K562 (cell line): ENCODE data around the gene PRKCE. TPM values are rescaled to one million over a fixed set of nuclear protein-coding genes. Genes with fewer than 3 reads are reported as not detected.

Source experiments
- ATAC-seq: fragments of 200-7000 bp; cut with Tn5 transposase; 3 replicates; pipeline ENCODE4 v1.9.1; 2020; ENCODE audit warnings: moderate library complexity
- BruUV-seq: library from RNA; stranded (reverse); fragments of 400-500 nt; replicated peaks from 2 replicates; lab custom pipeline; 2021; lab: Mats Ljungman, UMichigan
- CTCF ChIA-PET: fragments of 300-600 bp; formaldehyde crosslinking; extraction: SDS; loops from one replicate; lab custom pipeline; 2021; ENCODE audit warnings: low intra/inter-chr PET ratio; lab: Yijun Ruan, JAX
- POLR2A ChIA-PET: fragments of 300-600, 350-650 bp; sonication (Branson Sonifier 250); formaldehyde crosslinking; extraction: SDS; loops from one replicate; lab custom pipeline; 2021; ENCODE audit warnings: antibody characterized with exemption, inconsistent platforms; lab: Yijun Ruan, JAX
- DNase-seq, 4 experiments: peaks; one replicate each; pipeline versions ENCODE4 v3.0.0 to v3.0.0-alpha.2; 2011 to 2018; ENCODE audit warnings: low spot score in 3 of 4, mixed read lengths in 3 of 4; ENCODE audit errors: extremely low read depth in 1 of 4
- FAIRE-seq: peaks from 2 replicates; lab custom pipeline; 2011; peaks lifted over from hg19 to GRCh38; lab: Jason Lieb, UNC
- H2AFZ ChIP-seq: 2 replicates; pipeline ENCODE4 v1.6.0; 2011; ENCODE audit warnings: low read depth, low read length, control low read depth, inconsistent platforms
- H3K27ac ChIP-seq: fragments of 200-600 bp; 3 replicates; pipeline ENCODE4 v1.8.0; 2011; ENCODE audit warnings: low read depth, mild to moderate bottlenecking, control low read depth, inconsistent platforms, low read length, moderate library complexity, mixed read lengths; ENCODE audit errors: extremely low read depth
- H3K27me3 ChIP-seq, 2 experiments: fragments of 300-600 bp in 1 of 2; 2 replicates in 1 of 2; 3 replicates in 1 of 2; pipeline versions ENCODE4 v1.6.0 to v1.8.0; 2011; ENCODE audit warnings: inconsistent platforms in 2 of 2, low read length in 2 of 2, mild to moderate bottlenecking in 1 of 2, mixed read lengths in 1 of 2, moderate library complexity in 1 of 2; ENCODE audit not compliant: control insufficient read depth in 2 of 2, insufficient read depth in 2 of 2
- H3K36me3 ChIP-seq: fragments of 300-600 bp; 3 replicates; pipeline ENCODE4 v1.8.0; 2011; ENCODE audit warnings: mild to moderate bottlenecking, low read length, inconsistent platforms; ENCODE audit not compliant: control insufficient read depth, insufficient read depth
- H3K4me1 ChIP-seq, 2 experiments: fragments of 200-600 bp in 1 of 2; replicated peaks in 1 of 2; 2 replicates in 1 of 2; 3 replicates in 1 of 2; pipeline versions ENCODE4 v1.5.1 to v1.8.0; 2011; ENCODE audit warnings: inconsistent platforms in 2 of 2, low read length in 2 of 2, mild to moderate bottlenecking in 1 of 2, mixed read lengths in 1 of 2, moderate library complexity in 1 of 2; ENCODE audit not compliant: control insufficient read depth in 2 of 2, insufficient read depth in 2 of 2
- H3K4me2 ChIP-seq: 2 replicates; pipeline ENCODE4 v1.6.1; 2011; ENCODE audit warnings: low read length, control low read depth, inconsistent platforms, mixed read lengths; ENCODE audit not compliant: insufficient read depth
- H3K4me3 ChIP-seq: fragments of 200-600 bp; sonication (generic), shearing (Covaris generic); 2 replicates; pipeline ENCODE4 v1.5.1; 2016; ENCODE audit warnings: control low read depth, inconsistent platforms
- H3K79me2 ChIP-seq: fragments of 200-600 bp; 3 replicates; pipeline ENCODE4 v1.8.0; 2011; ENCODE audit warnings: low read length, inconsistent platforms; ENCODE audit not compliant: control insufficient read depth, insufficient read depth
- H3K9ac ChIP-seq, 2 experiments: 2 replicates each; pipeline versions ENCODE4 v1.6.0 to v1.6.1; 2011; ENCODE audit warnings: low read depth in 2 of 2, low read length in 2 of 2, control low read depth in 1 of 2, inconsistent platforms in 1 of 2, mild to moderate bottlenecking in 1 of 2, mixed read lengths in 1 of 2; ENCODE audit not compliant: insufficient read depth in 1 of 2
- H3K9me1 ChIP-seq: one replicate; pipeline ENCODE4 v1.6.0; 2011; ENCODE audit warnings: inconsistent platforms, mild to moderate bottlenecking, low read length, moderate library complexity; ENCODE audit not compliant: control insufficient read depth, insufficient read depth
- H3K9me3 ChIP-seq: replicated peaks from 2 replicates; pipeline ENCODE4 v1.5.1; 2011; ENCODE audit warnings: low read depth, low read length, inconsistent platforms; ENCODE audit not compliant: control insufficient read depth, insufficient read depth
- H4K20me1 ChIP-seq: replicated peaks from 2 replicates; pipeline ENCODE4 v1.6.1; 2011; ENCODE audit warnings: low read length, inconsistent platforms, mixed read lengths; ENCODE audit not compliant: control insufficient read depth, insufficient read depth
- MAZ ChIP-seq, 2 experiments: fragments of 450-650 bp in 1 of 2; sonication (generic) in 1 of 2; formaldehyde crosslinking; IDR thresholded peaks in 1 of 2; conservative IDR thresholded peaks in 1 of 2; 2 replicates each; pipeline versions ENCODE4 v1.4.0 to v1.5.0; 2020; ENCODE audit warnings: mild to moderate bottlenecking in 1 of 2, missing genetic modification reagents in 1 of 2
- PRPF4 ChIP-seq: fragments of 200-400 bp; formaldehyde crosslinking; IDR thresholded peaks from one replicate; pipeline ENCODE4 v1.6.1; 2017; ENCODE audit warnings: low read length, low read depth, mild to moderate bottlenecking; ENCODE audit not compliant: insufficient read depth, poor library complexity, severe bottlenecking
- WGBS: fragments of 100-300 bp; shearing (Covaris generic); methylation state at CpG from one replicate; pipeline ENCODE4 v1.1.6; 2016; ENCODE audit warnings: low coverage, mixed read lengths; ENCODE audit not compliant: insufficient coverage; ENCODE audit errors: missing lambda C conversion rate; 5-methylcytosine and 5-hydroxymethylcytosine counted together
- in situ Hi-C: fragments of 300-500 bp; cut with MboI; formaldehyde crosslinking; loops from 4 replicates; pipeline ENCODE4 v1.15.0; 2018; ENCODE audit warnings: inconsistent platforms, mixed read lengths
- intact Hi-C: fragments of 100-400 bp; cut with micrococcal nuclease; formaldehyde crosslinking; loops from 2 replicates; pipeline ENCODE4 v1.14.2; 2022
- polyA plus RNA-seq, 8 experiments: library from polyadenylated mRNA; depleted of rRNA in 4 of 8; stranded (reverse) in 5 of 8; unstranded in 3 of 8; fragments of >200 nt; fragmentation: Nextera tagmentation in 2 of 8; fragmentation: Illumina TruSeq in 1 of 8; extraction: Ambion mirVana in 2 of 8; extraction: Trizol in 1 of 8; gene quantifications; 2 replicates each; pipeline versions ENCODE4 v1.2.1 to v1.2.3, GENCODE V29; 2011 to 2014; ENCODE audit warnings: inconsistent platforms in 1 of 8, missing spikeins in 1 of 8
- total RNA-seq, 7 experiments: library from RNA; depleted of rRNA in 6 of 7; stranded (reverse); fragments of >200 nt in 6 of 7; fragmentation: Illumina TruSeq in 2 of 7; extraction: Trizol in 2 of 7; gene quantifications; 2 replicates each; pipeline versions ENCODE4 v1.2.1 to v1.2.3, GENCODE V29; 2011 to 2021; ENCODE audit warnings: low replicate concordance in 1 of 7
- TF ChIP-seq, protein P1 (sequence below): fragments of 450-650 bp; IDR thresholded peaks from 2 replicates; pipeline ENCODE4 v1.6.1; 2016; ENCODE audit warnings: mild to moderate bottlenecking, moderate library complexity
- TF ChIP-seq, protein P2 (sequence below), 2 experiments: fragments of 450-650 bp; IDR thresholded peaks; 2 replicates each; pipeline ENCODE4 v1.6.1; 2018; ENCODE audit warnings: mild to moderate bottlenecking in 2 of 2, low read depth in 1 of 2; ENCODE audit not compliant: partially characterized antibody in 2 of 2

The PRKCE gene
- total and polyA plus RNA-seq, 9 of the 15 experiments (the other 6 are each of a cell fraction or from before 2014, with no cell fraction given): 0.06 to 1.0 (median 0.22) TPM; not detected in 1

DNA sequence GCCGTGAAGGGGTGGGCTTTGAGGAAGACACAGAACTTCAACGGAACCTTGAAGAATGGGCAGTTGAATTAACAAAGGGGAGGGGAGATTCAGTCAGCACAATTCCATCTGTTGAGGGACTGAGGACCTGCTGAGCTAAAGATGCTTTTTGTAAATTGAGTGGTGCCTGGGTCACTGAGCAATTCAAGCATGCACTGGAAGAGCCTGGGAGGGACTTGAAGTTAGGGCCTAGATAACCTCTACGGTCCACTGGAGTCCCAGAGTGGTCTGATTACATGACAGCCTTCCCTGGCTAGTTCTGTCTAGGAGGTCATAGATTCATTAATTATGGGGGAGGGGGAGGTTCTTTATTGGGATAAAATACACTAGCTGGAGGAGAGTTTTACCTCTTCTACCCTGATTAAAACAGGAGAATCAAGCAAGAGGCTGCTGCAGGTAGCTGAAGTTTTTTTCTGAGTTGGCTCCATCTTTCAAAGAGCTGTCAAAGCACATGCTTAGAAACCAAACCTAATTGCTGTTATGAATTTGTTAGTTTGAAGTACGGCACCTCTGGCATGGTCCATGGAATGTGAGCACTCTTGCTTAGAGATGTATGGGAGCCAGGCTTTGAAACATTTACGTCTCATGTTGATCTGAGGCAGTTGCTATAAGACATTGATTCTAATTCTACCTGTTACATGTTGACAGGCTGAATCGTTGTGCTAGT, 290.2 kb downstream of the PRKCE start:
- no peak for ATAC-seq
- H3K27ac ChIP-seq: no peak overlapping the region
- ChIA-PET CTCF (no interaction called here), POLR2A (interaction anchor here (1.2 kb wide), 1 partner anchor 10 kb away, joined by 3 read pairs; no protein-coding TSS in a partner anchor)
- H3K4me1 ChIP-seq: peaks cover 0 to 4% of the 10 kb centered on the region in 2 experiments; a peak in 1 of 5 replicates
- intact Hi-C loops: no loop called here
- H3K27me3 ChIP-seq: peaks cover 7 to 24% of the 10 kb centered on the region in 2 experiments; a peak in 3 of 5 replicates
- WGBS: 3% methylated on average over 6 of the region's 6 CpGs
- no peaks in the 10 kb centered on the region for H3K9me3 ChIP-seq
- in situ Hi-C loops: no loop called here
- H4K20me1 ChIP-seq: no peaks in the 10 kb centered on the region
- no peaks in the 10 kb centered on the region for H3K79me2 ChIP-seq
- H3K4me2 ChIP-seq: no peak overlapping the region
- no peak overlapping the region for H2AFZ ChIP-seq
- no peaks in the 10 kb centered on the region for H3K36me3 ChIP-seq
- no TSS peak for BruUV-seq
- H3K4me3 ChIP-seq: no peak overlapping the region
- H3K9me1 ChIP-seq: no peaks in the 10 kb centered on the region
- FAIRE-seq: no peak
- H3K9ac ChIP-seq: no peak overlapping the region
- DNase-seq: no peak
- TF ChIP-seq, protein P1, sequence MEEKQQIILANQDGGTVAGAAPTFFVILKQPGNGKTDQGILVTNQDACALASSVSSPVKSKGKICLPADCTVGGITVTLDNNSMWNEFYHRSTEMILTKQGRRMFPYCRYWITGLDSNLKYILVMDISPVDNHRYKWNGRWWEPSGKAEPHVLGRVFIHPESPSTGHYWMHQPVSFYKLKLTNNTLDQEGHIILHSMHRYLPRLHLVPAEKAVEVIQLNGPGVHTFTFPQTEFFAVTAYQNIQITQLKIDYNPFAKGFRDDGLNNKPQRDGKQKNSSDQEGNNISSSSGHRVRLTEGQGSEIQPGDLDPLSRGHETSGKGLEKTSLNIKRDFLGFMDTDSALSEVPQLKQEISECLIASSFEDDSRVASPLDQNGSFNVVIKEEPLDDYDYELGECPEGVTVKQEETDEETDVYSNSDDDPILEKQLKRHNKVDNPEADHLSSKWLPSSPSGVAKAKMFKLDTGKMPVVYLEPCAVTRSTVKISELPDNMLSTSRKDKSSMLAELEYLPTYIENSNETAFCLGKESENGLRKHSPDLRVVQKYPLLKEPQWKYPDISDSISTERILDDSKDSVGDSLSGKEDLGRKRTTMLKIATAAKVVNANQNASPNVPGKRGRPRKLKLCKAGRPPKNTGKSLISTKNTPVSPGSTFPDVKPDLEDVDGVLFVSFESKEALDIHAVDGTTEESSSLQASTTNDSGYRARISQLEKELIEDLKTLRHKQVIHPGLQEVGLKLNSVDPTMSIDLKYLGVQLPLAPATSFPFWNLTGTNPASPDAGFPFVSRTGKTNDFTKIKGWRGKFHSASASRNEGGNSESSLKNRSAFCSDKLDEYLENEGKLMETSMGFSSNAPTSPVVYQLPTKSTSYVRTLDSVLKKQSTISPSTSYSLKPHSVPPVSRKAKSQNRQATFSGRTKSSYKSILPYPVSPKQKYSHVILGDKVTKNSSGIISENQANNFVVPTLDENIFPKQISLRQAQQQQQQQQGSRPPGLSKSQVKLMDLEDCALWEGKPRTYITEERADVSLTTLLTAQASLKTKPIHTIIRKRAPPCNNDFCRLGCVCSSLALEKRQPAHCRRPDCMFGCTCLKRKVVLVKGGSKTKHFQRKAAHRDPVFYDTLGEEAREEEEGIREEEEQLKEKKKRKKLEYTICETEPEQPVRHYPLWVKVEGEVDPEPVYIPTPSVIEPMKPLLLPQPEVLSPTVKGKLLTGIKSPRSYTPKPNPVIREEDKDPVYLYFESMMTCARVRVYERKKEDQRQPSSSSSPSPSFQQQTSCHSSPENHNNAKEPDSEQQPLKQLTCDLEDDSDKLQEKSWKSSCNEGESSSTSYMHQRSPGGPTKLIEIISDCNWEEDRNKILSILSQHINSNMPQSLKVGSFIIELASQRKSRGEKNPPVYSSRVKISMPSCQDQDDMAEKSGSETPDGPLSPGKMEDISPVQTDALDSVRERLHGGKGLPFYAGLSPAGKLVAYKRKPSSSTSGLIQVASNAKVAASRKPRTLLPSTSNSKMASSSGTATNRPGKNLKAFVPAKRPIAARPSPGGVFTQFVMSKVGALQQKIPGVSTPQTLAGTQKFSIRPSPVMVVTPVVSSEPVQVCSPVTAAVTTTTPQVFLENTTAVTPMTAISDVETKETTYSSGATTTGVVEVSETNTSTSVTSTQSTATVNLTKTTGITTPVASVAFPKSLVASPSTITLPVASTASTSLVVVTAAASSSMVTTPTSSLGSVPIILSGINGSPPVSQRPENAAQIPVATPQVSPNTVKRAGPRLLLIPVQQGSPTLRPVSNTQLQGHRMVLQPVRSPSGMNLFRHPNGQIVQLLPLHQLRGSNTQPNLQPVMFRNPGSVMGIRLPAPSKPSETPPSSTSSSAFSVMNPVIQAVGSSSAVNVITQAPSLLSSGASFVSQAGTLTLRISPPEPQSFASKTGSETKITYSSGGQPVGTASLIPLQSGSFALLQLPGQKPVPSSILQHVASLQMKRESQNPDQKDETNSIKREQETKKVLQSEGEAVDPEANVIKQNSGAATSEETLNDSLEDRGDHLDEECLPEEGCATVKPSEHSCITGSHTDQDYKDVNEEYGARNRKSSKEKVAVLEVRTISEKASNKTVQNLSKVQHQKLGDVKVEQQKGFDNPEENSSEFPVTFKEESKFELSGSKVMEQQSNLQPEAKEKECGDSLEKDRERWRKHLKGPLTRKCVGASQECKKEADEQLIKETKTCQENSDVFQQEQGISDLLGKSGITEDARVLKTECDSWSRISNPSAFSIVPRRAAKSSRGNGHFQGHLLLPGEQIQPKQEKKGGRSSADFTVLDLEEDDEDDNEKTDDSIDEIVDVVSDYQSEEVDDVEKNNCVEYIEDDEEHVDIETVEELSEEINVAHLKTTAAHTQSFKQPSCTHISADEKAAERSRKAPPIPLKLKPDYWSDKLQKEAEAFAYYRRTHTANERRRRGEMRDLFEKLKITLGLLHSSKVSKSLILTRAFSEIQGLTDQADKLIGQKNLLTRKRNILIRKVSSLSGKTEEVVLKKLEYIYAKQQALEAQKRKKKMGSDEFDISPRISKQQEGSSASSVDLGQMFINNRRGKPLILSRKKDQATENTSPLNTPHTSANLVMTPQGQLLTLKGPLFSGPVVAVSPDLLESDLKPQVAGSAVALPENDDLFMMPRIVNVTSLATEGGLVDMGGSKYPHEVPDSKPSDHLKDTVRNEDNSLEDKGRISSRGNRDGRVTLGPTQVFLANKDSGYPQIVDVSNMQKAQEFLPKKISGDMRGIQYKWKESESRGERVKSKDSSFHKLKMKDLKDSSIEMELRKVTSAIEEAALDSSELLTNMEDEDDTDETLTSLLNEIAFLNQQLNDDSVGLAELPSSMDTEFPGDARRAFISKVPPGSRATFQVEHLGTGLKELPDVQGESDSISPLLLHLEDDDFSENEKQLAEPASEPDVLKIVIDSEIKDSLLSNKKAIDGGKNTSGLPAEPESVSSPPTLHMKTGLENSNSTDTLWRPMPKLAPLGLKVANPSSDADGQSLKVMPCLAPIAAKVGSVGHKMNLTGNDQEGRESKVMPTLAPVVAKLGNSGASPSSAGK: no peak
- TF ChIP-seq PRPF4: no peak
- TF ChIP-seq, protein P2, sequence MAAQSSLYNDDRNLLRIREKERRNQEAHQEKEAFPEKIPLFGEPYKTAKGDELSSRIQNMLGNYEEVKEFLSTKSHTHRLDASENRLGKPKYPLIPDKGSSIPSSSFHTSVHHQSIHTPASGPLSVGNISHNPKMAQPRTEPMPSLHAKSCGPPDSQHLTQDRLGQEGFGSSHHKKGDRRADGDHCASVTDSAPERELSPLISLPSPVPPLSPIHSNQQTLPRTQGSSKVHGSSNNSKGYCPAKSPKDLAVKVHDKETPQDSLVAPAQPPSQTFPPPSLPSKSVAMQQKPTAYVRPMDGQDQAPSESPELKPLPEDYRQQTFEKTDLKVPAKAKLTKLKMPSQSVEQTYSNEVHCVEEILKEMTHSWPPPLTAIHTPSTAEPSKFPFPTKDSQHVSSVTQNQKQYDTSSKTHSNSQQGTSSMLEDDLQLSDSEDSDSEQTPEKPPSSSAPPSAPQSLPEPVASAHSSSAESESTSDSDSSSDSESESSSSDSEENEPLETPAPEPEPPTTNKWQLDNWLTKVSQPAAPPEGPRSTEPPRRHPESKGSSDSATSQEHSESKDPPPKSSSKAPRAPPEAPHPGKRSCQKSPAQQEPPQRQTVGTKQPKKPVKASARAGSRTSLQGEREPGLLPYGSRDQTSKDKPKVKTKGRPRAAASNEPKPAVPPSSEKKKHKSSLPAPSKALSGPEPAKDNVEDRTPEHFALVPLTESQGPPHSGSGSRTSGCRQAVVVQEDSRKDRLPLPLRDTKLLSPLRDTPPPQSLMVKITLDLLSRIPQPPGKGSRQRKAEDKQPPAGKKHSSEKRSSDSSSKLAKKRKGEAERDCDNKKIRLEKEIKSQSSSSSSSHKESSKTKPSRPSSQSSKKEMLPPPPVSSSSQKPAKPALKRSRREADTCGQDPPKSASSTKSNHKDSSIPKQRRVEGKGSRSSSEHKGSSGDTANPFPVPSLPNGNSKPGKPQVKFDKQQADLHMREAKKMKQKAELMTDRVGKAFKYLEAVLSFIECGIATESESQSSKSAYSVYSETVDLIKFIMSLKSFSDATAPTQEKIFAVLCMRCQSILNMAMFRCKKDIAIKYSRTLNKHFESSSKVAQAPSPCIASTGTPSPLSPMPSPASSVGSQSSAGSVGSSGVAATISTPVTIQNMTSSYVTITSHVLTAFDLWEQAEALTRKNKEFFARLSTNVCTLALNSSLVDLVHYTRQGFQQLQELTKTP (IDR thresholded peaks at IDR 0.05; ENCODE audit: low read depth in 1 of 2, partially characterized antibody in 2 of 2): no peak
- TF ChIP-seq MAZ (CRISPR knock-in tag; conservative IDR thresholded peaks at IDR 0.05 in 1 of 2, IDR thresholded peaks at IDR 0.05 in 1 of 2): no peak
